ENCODE results near the gene IL1RL1.

- no peak for TF ChIP-seq CTCF (IDR thresholded peaks at IDR 0.05)
- no peak for TF ChIP-seq FOXJ3 (CRISPR knock-in tag; IDR thresholded peaks at IDR 0.05)
- no peak for TF ChIP-seq REST (IDR thresholded peaks at IDR 0.05; ENCODE audit: low read depth, low read length)
- TF ChIP-seq MAX (IDR thresholded peaks at IDR 0.05; ENCODE audit: low read depth): no peak
- TF ChIP-seq TAF1 (IDR thresholded peaks at IDR 0.05; ENCODE audit: borderline replicate concordance, low read depth, low read length): no peak
- no peak for TF ChIP-seq EZH2phosphoT487 (IDR thresholded peaks at IDR 0.05; ENCODE audit: borderline replicate concordance, low read depth)
- no peak for TF ChIP-seq SIN3A (IDR thresholded peaks at IDR 0.05; ENCODE audit: borderline replicate concordance, low read depth, low read length)
- TF ChIP-seq EP300 (IDR thresholded peaks at IDR 0.05; ENCODE audit: borderline replicate concordance in 1 of 2, low read depth in 1 of 2, low read length in 1 of 2): no peak
Observed at GRCh38 chr2:102346381-102347130, 35.2 kb downstream of the IL1RL1 start.

Data from SK-N-SH (cell line).